Bladder microvascular endothelial cell (primary cell): ENCODE data around the gene ZFX. TPM values are rescaled to one million over a fixed set of nuclear protein-coding genes. Genes with fewer than 3 reads are reported as not detected.

ENCODE experiments used
- total RNA-seq: library from RNA; depleted of rRNA; stranded (reverse); fragments of >200 nt; gene quantifications from 2 replicates; pipeline ENCODE4 v1.2.3, GENCODE V29; 2014

ZFX gene
- 18.3 and 50.9 TPM in 2 replicates for total RNA-seq

DNA sequence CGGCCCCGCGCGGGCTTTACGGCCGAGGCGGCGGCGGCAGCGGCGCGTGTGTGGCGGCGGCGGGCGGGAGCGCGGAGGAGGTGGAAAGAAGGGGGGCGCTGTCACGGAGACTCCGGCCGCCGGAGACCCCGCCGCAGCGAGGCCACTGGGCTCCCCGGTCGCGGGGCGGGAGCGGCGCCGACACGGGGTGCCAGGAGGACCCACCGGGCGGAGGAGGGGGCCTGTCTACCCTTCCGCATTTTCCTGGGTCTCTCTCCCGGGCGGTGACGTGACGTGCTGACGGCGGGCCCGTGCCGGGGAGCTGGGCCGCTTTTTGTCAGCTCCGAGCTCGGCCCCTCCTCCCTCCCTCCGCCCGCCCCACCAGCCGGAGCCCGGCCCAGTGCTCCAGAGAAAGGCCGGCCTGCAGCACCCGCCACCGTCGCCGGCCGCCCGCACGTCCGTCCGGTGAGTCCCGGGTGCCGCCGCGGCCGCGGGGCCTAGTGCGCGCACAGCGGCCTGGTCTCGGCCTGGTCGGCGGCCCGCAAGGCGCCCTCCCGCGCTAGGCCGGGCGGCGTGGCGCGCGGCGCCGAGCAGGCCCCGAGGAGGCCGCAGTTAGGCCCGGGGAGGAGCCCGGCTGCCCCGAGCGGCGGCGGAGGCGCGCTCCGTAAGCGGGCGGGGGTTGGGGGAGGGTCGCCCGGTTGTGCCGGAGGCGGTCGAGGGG is at the start of gene ZFX:
ZFX (plus strand) TSS at position 379 of the 700 bp plus-strand sequence. CDS start 23,014 bp downstream, outside the sequence.

Other genes with a start within 250 kb of the ZFX start
- gene APOO, start 241.8 kb upstream of the ZFX start, total RNA-seq: 3.7 and 5.8 TPM in 2 replicates
- not detected in 2 replicates for gene CXorf58, start 241.7 kb upstream of the ZFX start, total RNA-seq
- gene KLHL15, start 122.5 kb upstream of the ZFX start, total RNA-seq: 3.7 and 7.7 TPM in 2 replicates
- 170 and 173 TPM in 2 replicates for gene EIF2S3, start 94.8 kb upstream of the ZFX start, total RNA-seq
- not detected in 2 replicates for gene SUPT20HL2, start 164.3 kb downstream of the ZFX start, total RNA-seq
- not detected in 2 replicates for gene SUPT20HL1, start 210.9 kb downstream of the ZFX start, total RNA-seq